Natural killer cell (primary cell): ENCODE data around the gene HS6ST2. TPM values are rescaled to one million over a fixed set of nuclear protein-coding genes. Genes with fewer than 3 reads are reported as not detected.

Experiments
- ATAC-seq, 3 donors: fragments of 150-1000 bp in 2 of 3; fragments of 200-7000 bp in 1 of 3; cut with Tn5 transposase; 1 replicate in 1 of 3; 2 replicates in 2 of 3; pipeline ENCODE4 v1.10.0; 2021; ENCODE audit warnings: mild to moderate bottlenecking in 2 of 3, moderate library complexity in 2 of 3
- DNase-seq, 2 donors: peaks; one replicate each; pipeline versions ENCODE4 v3.0.0 to v3.0.0-alpha.2; 2013 to 2021; ENCODE audit warnings: mixed read lengths in 1 of 2
- H3K27ac ChIP-seq: one replicate; pipeline ENCODE4 v1.5.1; 2013; ENCODE audit warnings: mild to moderate bottlenecking, low read length
- H3K27me3 ChIP-seq: one replicate; pipeline ENCODE4 v1.6.1; 2013; ENCODE audit warnings: low read length; ENCODE audit not compliant: control insufficient read depth, insufficient read depth
- H3K36me3 ChIP-seq: one replicate; pipeline ENCODE4 v1.6.1; 2013; ENCODE audit warnings: low read length; ENCODE audit not compliant: control insufficient read depth, insufficient read depth
- H3K4me1 ChIP-seq: one replicate; pipeline ENCODE4 v1.6.1; 2013; ENCODE audit warnings: low read length; ENCODE audit not compliant: control insufficient read depth, insufficient read depth
- H3K4me3 ChIP-seq: one replicate; pipeline ENCODE4 v1.5.1; 2013; ENCODE audit warnings: low read length
- H3K9me3 ChIP-seq: one replicate; pipeline ENCODE4 v1.6.1; 2013; ENCODE audit warnings: low read length; ENCODE audit not compliant: control insufficient read depth, insufficient read depth
- H3K27ac Mint-ChIP-seq, 2 donors: one replicate each; pipeline ENCODE4 v1.8.0; 2022; ENCODE audit warnings: mild to moderate bottlenecking in 2 of 2, mixed read lengths in 2 of 2, moderate library complexity in 1 of 2
- H3K27me3 Mint-ChIP-seq, 2 donors: one replicate each; pipeline ENCODE4 v1.8.0; 2022; ENCODE audit warnings: low read depth in 2 of 2, mixed read lengths in 2 of 2
- H3K36me3 Mint-ChIP-seq: one replicate; pipeline ENCODE4 v1.8.0; 2022; ENCODE audit warnings: mixed read lengths
- H3K4me1 Mint-ChIP-seq, 2 donors: one replicate each; pipeline ENCODE4 v1.8.0; 2022; ENCODE audit warnings: mixed read lengths in 2 of 2
- H3K4me3 Mint-ChIP-seq: one replicate; pipeline ENCODE4 v1.8.0; 2022; ENCODE audit warnings: mild to moderate bottlenecking, moderate library complexity, mixed read lengths
- H3K9me3 Mint-ChIP-seq, 2 donors: one replicate each; pipeline ENCODE4 v1.8.0; 2022; ENCODE audit warnings: mixed read lengths in 2 of 2
- CTCF ChIP-seq: fragments of 200-600 bp; IDR thresholded peaks from one replicate; pipeline ENCODE4 v1.8.0; 2022; ENCODE audit warnings: antibody characterized with exemption
- WGBS: methylation state at CpG from one replicate; pipeline ENCODE4 v1.1.7; 2013; ENCODE audit warnings: missing lambda C conversion rate; ENCODE audit not compliant: insufficient coverage; 5-methylcytosine and 5-hydroxymethylcytosine counted together
- intact Hi-C: fragments of 100-400 bp; cut with micrococcal nuclease; formaldehyde crosslinking; loops from one replicate; pipeline ENCODE4 v1.14.2; 2022
- total RNA-seq, 4 donors: library from RNA; stranded (reverse); fragments of 120-200 nt in 1 of 4; gene quantifications; one replicate each; pipeline versions ENCODE4 v1.2.3 to v1.2.4, GENCODE V29; 2013 to 2022

The HS6ST2 gene
- total RNA-seq, 3 donors from 2014 or later (not counting 1 experiment from before 2014, with no cell fraction given): not detected

DNA sequence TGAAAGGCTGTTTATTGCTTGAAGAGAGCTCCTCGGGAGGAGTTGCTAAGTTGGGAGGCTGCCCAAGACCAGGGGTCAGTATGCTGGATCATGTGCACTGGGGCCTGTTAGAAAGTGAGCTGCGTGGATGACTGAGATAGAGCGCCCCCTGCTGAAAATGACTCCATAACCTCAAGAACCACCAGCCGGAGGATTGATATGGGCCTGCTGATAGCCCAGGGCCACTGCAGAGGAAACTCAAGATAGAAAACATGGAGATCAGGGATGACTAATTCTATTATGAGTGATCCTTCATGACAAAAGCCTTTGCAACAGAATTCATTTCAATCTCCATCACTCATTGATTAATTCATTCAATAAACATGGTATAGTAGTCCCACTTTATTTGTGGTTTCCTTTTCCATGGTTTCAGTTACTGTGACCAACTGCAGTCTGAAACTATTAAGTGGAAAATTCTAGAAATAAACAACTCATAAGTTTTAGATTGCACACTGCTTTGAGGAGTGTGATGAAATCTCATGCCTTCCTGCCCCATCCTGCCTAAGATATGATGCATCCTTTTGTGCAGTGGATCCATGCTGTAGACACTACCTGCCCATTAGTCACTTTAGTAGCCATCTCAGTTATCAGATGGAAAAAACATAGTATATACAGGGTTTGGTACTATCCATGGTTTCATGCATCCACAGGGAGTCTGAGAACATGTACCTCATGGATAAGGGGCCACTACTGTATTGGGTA is 342.9 kb downstream of the HS6ST2 start:
- intact Hi-C loops: loop anchor here (2.0 kb wide), 2 partner anchors 323 to 775 kb away; no protein-coding TSS in a partner anchor
- peaks cover 0 to 7% of the 10 kb centered on the region in 2 donors for H3K27me3 Mint-ChIP-seq
- 17% methylated on average over 1 of the region's 4 CpGs for WGBS
- no peak overlapping the region for H3K27ac ChIP-seq
- no peaks in the 10 kb centered on the region for H3K36me3 ChIP-seq
- ATAC-seq: peak; percentile 58 to 72 (median 61)
- no peaks in the 10 kb centered on the region for H3K27me3 ChIP-seq
- DNase-seq: peak in 1 of 2 donors; percentile 69
- no peak overlapping the region for H3K27ac Mint-ChIP-seq
- H3K4me3 Mint-ChIP-seq: no peak overlapping the region
- no peak overlapping the region for H3K4me3 ChIP-seq
- peaks cover 0 to 4% of the 10 kb centered on the region in 2 donors for H3K4me1 Mint-ChIP-seq
- H3K9me3 ChIP-seq: no peaks in the 10 kb centered on the region
- H3K4me1 ChIP-seq: no peaks in the 10 kb centered on the region
- no peaks in the 10 kb centered on the region for H3K36me3 Mint-ChIP-seq
- peak; percentile 23 for TF ChIP-seq CTCF
- no peaks in the 10 kb centered on the region for H3K9me3 Mint-ChIP-seq

GRCh38 chrX:132614297-132614696 is 344.1 kb downstream of the HS6ST2 start:
- 98% methylated on average over 5 of the region's 6 CpGs for WGBS
- TF ChIP-seq CTCF: no peak
- Histone ChIP-seq H3K27ac (no peak overlapping the region), H3K4me1 (no peaks in the 10 kb centered on the region), H3K36me3 (no peaks in the 10 kb centered on the region), H3K9me3 (no peaks in the 10 kb centered on the region), H3K4me3 (no peak overlapping the region), H3K27me3 (no peaks in the 10 kb centered on the region)
- DNase-seq: no peak
- intact Hi-C loops: loop anchor here (2.0 kb wide), 2 partner anchors 321 to 773 kb away; no protein-coding TSS in a partner anchor
- peaks cover 0 to 20% of the 10 kb centered on the region in 2 donors for H3K27me3 Mint-ChIP-seq
- no peaks in the 10 kb centered on the region for H3K9me3 Mint-ChIP-seq
- ATAC-seq: no peak
- peaks cover 0 to 4% of the 10 kb centered on the region in 2 donors for H3K4me1 Mint-ChIP-seq
- no peaks in the 10 kb centered on the region for H3K36me3 Mint-ChIP-seq
- H3K27ac Mint-ChIP-seq: no peak overlapping the region
- H3K4me3 Mint-ChIP-seq: no peak overlapping the region

DNA sequence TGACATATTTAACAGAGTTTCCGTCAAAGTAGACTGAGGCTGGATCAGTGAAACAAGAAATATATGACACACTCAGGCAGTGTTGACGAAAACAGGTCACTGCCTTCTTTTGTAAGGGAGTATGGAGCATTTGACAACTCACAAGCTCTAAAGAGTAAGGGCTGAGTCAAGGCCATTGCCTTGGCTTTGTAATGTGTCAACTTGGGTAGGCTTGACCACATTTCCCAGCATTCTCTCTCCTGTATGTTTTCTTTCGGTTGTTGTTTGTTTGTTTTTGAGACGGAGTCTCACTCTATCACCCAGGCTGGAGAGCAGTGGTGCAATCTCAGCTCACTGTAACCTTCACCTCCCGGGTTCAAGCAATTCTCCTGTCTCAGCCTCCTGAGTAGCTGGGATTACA is 344.6 kb downstream of the HS6ST2 start:
- WGBS: 90% methylated on average over 5 of the region's 5 CpGs
- no peak overlapping the region for H3K27ac Mint-ChIP-seq
- peaks cover 0 to 4% of the 10 kb centered on the region in 2 donors for H3K4me1 Mint-ChIP-seq
- TF ChIP-seq CTCF: no peak
- no peaks in the 10 kb centered on the region for H3K27me3 ChIP-seq
- H3K27ac ChIP-seq: no peak overlapping the region
- no peak overlapping the region for H3K4me3 Mint-ChIP-seq
- no peak overlapping the region for H3K4me3 ChIP-seq
- no peaks in the 10 kb centered on the region for H3K4me1 ChIP-seq
- no peaks in the 10 kb centered on the region for H3K36me3 Mint-ChIP-seq
- intact Hi-C loops: loop anchor here (2.0 kb wide), 3 partner anchors 123 to 773 kb away; no protein-coding TSS in a partner anchor
- H3K9me3 Mint-ChIP-seq: no peaks in the 10 kb centered on the region
- H3K36me3 ChIP-seq: no peaks in the 10 kb centered on the region
- ATAC-seq (no peak), DNase-seq (no peak)
- peaks cover 0 to 25% of the 10 kb centered on the region in 2 donors for H3K27me3 Mint-ChIP-seq
- no peaks in the 10 kb centered on the region for H3K9me3 ChIP-seq
